ENCODE results near the gene DHRS2.

Gene DHRS2

GRCh38 chr14:23613242-23614070 is 22.7 kb upstream of the DHRS2 start:
- DNase-seq, result no peak

GRCh38 chr14:23614395-23614828 is 21.8 kb upstream of the DHRS2 start:
- no peak for DNase-seq

- DNase-seq, result no peak
These were observed 20.3 kb upstream of the DHRS2 start for GRCh38 chr14:23615856-23616255.

- DNase-seq, result no peak
These were observed 18.6 kb upstream of the DHRS2 start for GRCh38 chr14:23617539-23617938.

- no peak for DNase-seq
These were observed 17.7 kb upstream of the DHRS2 start for GRCh38 chr14:23618415-23618988.

- DNase-seq, result no peak
These were observed 15.9 kb upstream of the DHRS2 start for GRCh38 chr14:23620177-23620702.

- DNase-seq, result no peak
These were observed 14.8 kb upstream of the DHRS2 start for GRCh38 chr14:23621204-23621931.

GRCh38 chr14:23621932-23622730 is 14.0 kb upstream of the DHRS2 start:
- no peak for DNase-seq

GRCh38 chr14:23622990-23623389 is 13.2 kb upstream of the DHRS2 start:
- no peak for DNase-seq

- DNase-seq, result no peak
These were observed 12.2 kb upstream of the DHRS2 start for GRCh38 chr14:23623962-23624361.

- DNase-seq, result no peak
These were observed 11.2 kb upstream of the DHRS2 start for GRCh38 chr14:23624830-23625404.

- DNase-seq, result no peak
These were observed 9.2 kb upstream of the DHRS2 start for GRCh38 chr14:23626946-23627345.

GRCh38 chr14:23627961-23628360 is 8.2 kb upstream of the DHRS2 start:
- DNase-seq, result no peak

GRCh38 chr14:23629204-23629603 is 7.0 kb upstream of the DHRS2 start:
- no peak for DNase-seq

- DNase-seq, result no peak
These were observed 6.2 kb upstream of the DHRS2 start for GRCh38 chr14:23629832-23630396.

GRCh38 chr14:23630687-23631086 is 5.5 kb upstream of the DHRS2 start:
- no peak for DNase-seq

- DNase-seq, result no peak
These were observed 4.9 kb upstream of the DHRS2 start for GRCh38 chr14:23631234-23631633.

GRCh38 chr14:23631702-23632460 is 4.3 kb upstream of the DHRS2 start:
- peak; percentile 76 to 77 for DNase-seq

- no peak for DNase-seq
These were observed 3.6 kb upstream of the DHRS2 start for GRCh38 chr14:23632461-23633159.

- no peak for DNase-seq
These were observed 2.9 kb upstream of the DHRS2 start for GRCh38 chr14:23633160-23633701.
